HEK293 (cell line): Measurements from ENCODE around the gene OLFM2.

ENCODE experiments used
- EGR2 ChIP-seq: fragments of 450-650 bp; formaldehyde crosslinking; IDR thresholded peaks from 2 replicates; pipeline ENCODE4 v1.5.1; 2016; ENCODE audit warnings: low read depth, missing biosample characterization, missing genetic modification characterization
- GLI4 ChIP-seq: fragments of 450-650 bp; formaldehyde crosslinking; IDR thresholded peaks from 2 replicates; pipeline ENCODE4 v1.5.1; 2016; ENCODE audit warnings: missing biosample characterization, missing genetic modification characterization
- KLF7 ChIP-seq: fragments of 450-650 bp; formaldehyde crosslinking; IDR thresholded peaks from 2 replicates; pipeline ENCODE4 v1.5.1; 2016; ENCODE audit warnings: missing biosample characterization, missing genetic modification characterization, borderline replicate concordance
- SP7 ChIP-seq: fragments of 450-650 bp; formaldehyde crosslinking; IDR thresholded peaks from 2 replicates; pipeline ENCODE4 v1.5.1; 2016; ENCODE audit warnings: missing biosample characterization, missing genetic modification characterization
- TCF7L2 ChIP-seq: IDR thresholded peaks from 2 replicates; pipeline ENCODE4 v1.6.1; 2011; ENCODE audit warnings: low read depth, mild to moderate bottlenecking, inconsistent platforms, low read length, moderate library complexity, borderline replicate concordance
- ZBTB17 ChIP-seq: fragments of 450-650 bp; formaldehyde crosslinking; IDR thresholded peaks from 2 replicates; pipeline ENCODE4 v1.5.1; 2016; ENCODE audit warnings: missing biosample characterization, missing genetic modification characterization
- ZNF140 ChIP-seq: fragments of 450-650 bp; formaldehyde crosslinking; IDR thresholded peaks from 2 replicates; pipeline ENCODE4 v1.5.1; 2016; ENCODE audit warnings: missing biosample characterization, missing genetic modification characterization
- ZNF324 ChIP-seq: fragments of 450-650 bp; formaldehyde crosslinking; IDR thresholded peaks from 2 replicates; pipeline ENCODE4 v1.5.1; 2016; ENCODE audit warnings: missing biosample characterization, missing genetic modification characterization
- ZNF350 ChIP-seq: fragments of 450-650 bp; formaldehyde crosslinking; IDR thresholded peaks from 2 replicates; pipeline ENCODE4 v1.5.0; 2017; ENCODE audit warnings: missing biosample characterization, mild to moderate bottlenecking, missing genetic modification characterization
- ZNF391 ChIP-seq: fragments of 450-650 bp; formaldehyde crosslinking; IDR thresholded peaks from 2 replicates; pipeline ENCODE4 v1.5.1; 2016; ENCODE audit warnings: low read depth, missing biosample characterization, missing genetic modification characterization, borderline replicate concordance
- ZNF426 ChIP-seq: fragments of 450-650 bp; formaldehyde crosslinking; IDR thresholded peaks from 2 replicates; pipeline ENCODE4 v1.5.1; 2017; ENCODE audit warnings: missing biosample characterization, missing genetic modification characterization, mild to moderate bottlenecking, inconsistent platforms, moderate library complexity
- ZNF530 ChIP-seq: fragments of 450-650 bp; formaldehyde crosslinking; IDR thresholded peaks from 2 replicates; pipeline ENCODE4 v1.5.1; 2016; ENCODE audit warnings: low read depth, missing biosample characterization, missing genetic modification characterization
- ZNF660 ChIP-seq: fragments of 450-650 bp; IDR thresholded peaks from 2 replicates; pipeline ENCODE4 v1.5.1; 2018; ENCODE audit warnings: missing biosample characterization, mild to moderate bottlenecking, missing genetic modification characterization
- ZNF76 ChIP-seq: fragments of 450-650 bp; formaldehyde crosslinking; IDR thresholded peaks from 2 replicates; pipeline ENCODE4; 2016; ENCODE audit warnings: low read depth, missing biosample characterization, missing genetic modification characterization, borderline replicate concordance
- ZXDB ChIP-seq: fragments of 450-650 bp; formaldehyde crosslinking; IDR thresholded peaks from 2 replicates; pipeline ENCODE4 v1.5.1; 2016; ENCODE audit warnings: missing biosample characterization, missing genetic modification characterization
- TF ChIP-seq, protein P1 (sequence below): fragments of 450-650 bp; formaldehyde crosslinking; IDR thresholded peaks from 2 replicates; pipeline ENCODE4 v1.5.1; 2016; ENCODE audit warnings: missing biosample characterization, missing genetic modification characterization
- TF ChIP-seq, protein P2 (sequence below): fragments of 450-650 bp; formaldehyde crosslinking; IDR thresholded peaks from 2 replicates; pipeline ENCODE4 v1.5.1; 2016; ENCODE audit warnings: missing biosample characterization, missing genetic modification characterization
- TF ChIP-seq, protein P3 (sequence below): fragments of 450-650 bp; formaldehyde crosslinking; IDR thresholded peaks from 2 replicates; pipeline ENCODE4 v1.5.1; 2017; ENCODE audit warnings: missing biosample characterization, missing genetic modification characterization
- TF ChIP-seq, protein P4 (sequence below): fragments of 450-650 bp; formaldehyde crosslinking; IDR thresholded peaks from 2 replicates; pipeline ENCODE4 v1.5.1; 2016; ENCODE audit warnings: missing biosample characterization, missing genetic modification characterization
- TF ChIP-seq, protein P5 (sequence below): fragments of 450-650 bp; formaldehyde crosslinking; IDR thresholded peaks from 2 replicates; pipeline ENCODE4 v1.5.1; 2016; ENCODE audit warnings: missing biosample characterization, missing genetic modification characterization
- TF ChIP-seq, protein P6 (sequence below): fragments of 450-650 bp; formaldehyde crosslinking; IDR thresholded peaks from 2 replicates; pipeline ENCODE4 v1.5.1; 2017; ENCODE audit warnings: missing biosample characterization, missing genetic modification characterization
- TF ChIP-seq, protein P7 (sequence below): fragments of 450-650 bp; formaldehyde crosslinking; IDR thresholded peaks from 2 replicates; pipeline ENCODE4 v1.5.1; 2016; ENCODE audit warnings: missing biosample characterization, missing genetic modification characterization
- TF ChIP-seq, protein P8 (sequence below): fragments of 450-650 bp; formaldehyde crosslinking; IDR thresholded peaks from 2 replicates; pipeline ENCODE4 v1.5.1; 2016; ENCODE audit warnings: missing biosample characterization, missing genetic modification characterization

OLFM2 gene

DNA sequence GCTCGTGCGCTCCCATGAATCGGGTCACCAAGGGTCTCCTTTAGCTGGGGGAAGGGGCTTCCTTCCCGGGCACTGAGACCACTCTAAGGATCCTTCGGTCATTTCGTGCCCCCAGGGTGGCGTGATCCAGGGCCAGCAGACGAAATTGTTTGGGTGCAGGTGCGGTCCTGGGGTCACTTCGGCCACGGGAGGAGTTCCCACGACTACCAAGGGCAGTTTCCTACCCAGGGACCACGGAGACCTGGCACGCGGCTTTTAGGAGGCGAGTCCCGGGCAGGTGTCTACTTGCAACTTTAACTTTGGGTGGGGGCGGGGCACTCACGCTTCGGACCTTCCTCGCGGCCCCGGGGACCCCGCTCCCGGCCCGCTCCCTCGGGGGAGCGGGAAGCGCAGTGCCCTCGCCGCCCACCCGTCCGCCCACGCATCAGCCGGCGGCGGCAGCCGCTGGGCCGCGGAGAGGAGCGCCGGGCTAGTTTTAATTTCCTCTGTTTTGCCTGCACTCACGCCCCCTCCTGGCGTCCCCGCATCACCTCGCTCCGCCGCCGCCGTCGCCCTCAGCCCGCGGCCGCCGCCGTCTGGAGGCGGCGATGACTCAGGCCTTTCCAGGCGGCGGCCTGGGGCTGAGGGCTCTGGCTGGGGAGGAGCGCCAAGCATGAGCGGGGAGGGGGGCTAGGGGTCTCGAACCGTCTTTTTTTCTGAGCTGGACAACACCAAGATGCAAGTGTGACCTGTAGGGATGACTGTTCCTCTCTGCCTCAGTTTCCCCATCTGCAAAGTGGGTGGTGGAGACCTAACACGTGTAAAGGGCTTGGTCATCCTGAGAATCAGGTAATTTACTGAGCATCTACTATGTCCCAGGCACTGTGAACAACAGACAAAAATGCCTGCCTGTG, 21.8 kb downstream of the OLFM2 start (continued):
- TF ChIP-seq, protein P1, sequence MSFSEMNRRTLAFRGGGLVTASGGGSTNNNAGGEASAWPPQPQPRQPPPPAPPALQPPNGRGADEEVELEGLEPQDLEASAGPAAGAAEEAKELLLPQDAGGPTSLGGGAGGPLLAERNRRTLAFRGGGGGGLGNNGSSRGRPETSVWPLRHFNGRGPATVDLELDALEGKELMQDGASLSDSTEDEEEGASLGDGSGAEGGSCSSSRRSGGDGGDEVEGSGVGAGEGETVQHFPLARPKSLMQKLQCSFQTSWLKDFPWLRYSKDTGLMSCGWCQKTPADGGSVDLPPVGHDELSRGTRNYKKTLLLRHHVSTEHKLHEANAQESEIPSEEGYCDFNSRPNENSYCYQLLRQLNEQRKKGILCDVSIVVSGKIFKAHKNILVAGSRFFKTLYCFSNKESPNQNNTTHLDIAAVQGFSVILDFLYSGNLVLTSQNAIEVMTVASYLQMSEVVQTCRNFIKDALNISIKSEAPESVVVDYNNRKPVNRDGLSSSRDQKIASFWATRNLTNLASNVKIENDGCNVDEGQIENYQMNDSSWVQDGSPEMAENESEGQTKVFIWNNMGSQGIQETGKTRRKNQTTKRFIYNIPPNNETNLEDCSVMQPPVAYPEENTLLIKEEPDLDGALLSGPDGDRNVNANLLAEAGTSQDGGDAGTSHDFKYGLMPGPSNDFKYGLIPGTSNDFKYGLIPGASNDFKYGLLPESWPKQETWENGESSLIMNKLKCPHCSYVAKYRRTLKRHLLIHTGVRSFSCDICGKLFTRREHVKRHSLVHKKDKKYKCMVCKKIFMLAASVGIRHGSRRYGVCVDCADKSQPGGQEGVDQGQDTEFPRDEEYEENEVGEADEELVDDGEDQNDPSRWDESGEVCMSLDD (tag by site-specific recombination) = no peak; the same call in none of the 2 replicates
- TF ChIP-seq, protein P2, sequence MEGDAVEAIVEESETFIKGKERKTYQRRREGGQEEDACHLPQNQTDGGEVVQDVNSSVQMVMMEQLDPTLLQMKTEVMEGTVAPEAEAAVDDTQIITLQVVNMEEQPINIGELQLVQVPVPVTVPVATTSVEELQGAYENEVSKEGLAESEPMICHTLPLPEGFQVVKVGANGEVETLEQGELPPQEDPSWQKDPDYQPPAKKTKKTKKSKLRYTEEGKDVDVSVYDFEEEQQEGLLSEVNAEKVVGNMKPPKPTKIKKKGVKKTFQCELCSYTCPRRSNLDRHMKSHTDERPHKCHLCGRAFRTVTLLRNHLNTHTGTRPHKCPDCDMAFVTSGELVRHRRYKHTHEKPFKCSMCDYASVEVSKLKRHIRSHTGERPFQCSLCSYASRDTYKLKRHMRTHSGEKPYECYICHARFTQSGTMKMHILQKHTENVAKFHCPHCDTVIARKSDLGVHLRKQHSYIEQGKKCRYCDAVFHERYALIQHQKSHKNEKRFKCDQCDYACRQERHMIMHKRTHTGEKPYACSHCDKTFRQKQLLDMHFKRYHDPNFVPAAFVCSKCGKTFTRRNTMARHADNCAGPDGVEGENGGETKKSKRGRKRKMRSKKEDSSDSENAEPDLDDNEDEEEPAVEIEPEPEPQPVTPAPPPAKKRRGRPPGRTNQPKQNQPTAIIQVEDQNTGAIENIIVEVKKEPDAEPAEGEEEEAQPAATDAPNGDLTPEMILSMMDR (tag by site-specific recombination) = peak; percentile 85; the same call in 1 of the 2 replicates
- TF ChIP-seq ZNF324 (tag by site-specific recombination) = no peak
- no peak for TF ChIP-seq KLF7
- TF ChIP-seq SP7 (tag by site-specific recombination) = 0 out of 2 replicates have a peak, but pooled peaks have one; percentile 11
- TF ChIP-seq, protein P3, sequence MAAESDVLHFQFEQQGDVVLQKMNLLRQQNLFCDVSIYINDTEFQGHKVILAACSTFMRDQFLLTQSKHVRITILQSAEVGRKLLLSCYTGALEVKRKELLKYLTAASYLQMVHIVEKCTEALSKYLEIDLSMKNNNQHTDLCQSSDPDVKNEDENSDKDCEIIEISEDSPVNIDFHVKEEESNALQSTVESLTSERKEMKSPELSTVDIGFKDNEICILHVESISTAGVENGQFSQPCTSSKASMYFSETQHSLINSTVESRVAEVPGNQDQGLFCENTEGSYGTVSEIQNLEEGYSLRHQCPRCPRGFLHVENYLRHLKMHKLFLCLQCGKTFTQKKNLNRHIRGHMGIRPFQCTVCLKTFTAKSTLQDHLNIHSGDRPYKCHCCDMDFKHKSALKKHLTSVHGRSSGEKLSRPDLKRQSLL (tag by site-specific recombination) = no peak
- TF ChIP-seq ZNF140 (tag by site-specific recombination) = no peak
- TF ChIP-seq, protein P4, sequence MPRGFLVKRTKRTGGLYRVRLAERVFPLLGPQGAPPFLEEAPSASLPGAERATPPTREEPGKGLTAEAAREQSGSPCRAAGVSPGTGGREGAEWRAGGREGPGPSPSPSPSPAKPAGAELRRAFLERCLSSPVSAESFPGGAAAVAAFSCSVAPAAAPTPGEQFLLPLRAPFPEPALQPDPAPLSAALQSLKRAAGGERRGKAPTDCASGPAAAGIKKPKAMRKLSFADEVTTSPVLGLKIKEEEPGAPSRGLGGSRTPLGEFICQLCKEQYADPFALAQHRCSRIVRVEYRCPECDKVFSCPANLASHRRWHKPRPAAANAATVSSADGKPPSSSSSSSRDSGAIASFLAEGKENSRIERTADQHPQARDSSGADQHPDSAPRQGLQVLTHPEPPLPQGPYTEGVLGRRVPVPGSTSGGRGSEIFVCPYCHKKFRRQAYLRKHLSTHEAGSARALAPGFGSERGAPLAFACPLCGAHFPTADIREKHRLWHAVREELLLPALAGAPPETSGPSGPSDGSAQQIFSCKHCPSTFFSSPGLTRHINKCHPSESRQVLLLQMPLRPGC = no peak
- TF ChIP-seq, protein P5, sequence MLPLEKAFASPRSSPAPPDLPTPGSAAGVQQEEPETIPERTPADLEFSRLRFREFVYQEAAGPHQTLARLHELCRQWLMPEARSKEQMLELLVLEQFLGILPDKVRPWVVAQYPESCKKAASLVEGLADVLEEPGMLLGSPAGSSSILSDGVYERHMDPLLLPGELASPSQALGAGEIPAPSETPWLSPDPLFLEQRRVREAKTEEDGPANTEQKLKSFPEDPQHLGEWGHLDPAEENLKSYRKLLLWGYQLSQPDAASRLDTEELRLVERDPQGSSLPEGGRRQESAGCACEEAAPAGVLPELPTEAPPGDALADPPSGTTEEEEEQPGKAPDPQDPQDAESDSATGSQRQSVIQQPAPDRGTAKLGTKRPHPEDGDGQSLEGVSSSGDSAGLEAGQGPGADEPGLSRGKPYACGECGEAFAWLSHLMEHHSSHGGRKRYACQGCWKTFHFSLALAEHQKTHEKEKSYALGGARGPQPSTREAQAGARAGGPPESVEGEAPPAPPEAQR (tag by site-specific recombination) = no peak
- TF ChIP-seq ZNF426 = no peak
- TF ChIP-seq ZNF391 (tag by site-specific recombination) = 0 out of 2 replicates have a peak, but pooled peaks have one; percentile 31
- TF ChIP-seq TCF7L2 = no peak
- TF ChIP-seq, protein P6, sequence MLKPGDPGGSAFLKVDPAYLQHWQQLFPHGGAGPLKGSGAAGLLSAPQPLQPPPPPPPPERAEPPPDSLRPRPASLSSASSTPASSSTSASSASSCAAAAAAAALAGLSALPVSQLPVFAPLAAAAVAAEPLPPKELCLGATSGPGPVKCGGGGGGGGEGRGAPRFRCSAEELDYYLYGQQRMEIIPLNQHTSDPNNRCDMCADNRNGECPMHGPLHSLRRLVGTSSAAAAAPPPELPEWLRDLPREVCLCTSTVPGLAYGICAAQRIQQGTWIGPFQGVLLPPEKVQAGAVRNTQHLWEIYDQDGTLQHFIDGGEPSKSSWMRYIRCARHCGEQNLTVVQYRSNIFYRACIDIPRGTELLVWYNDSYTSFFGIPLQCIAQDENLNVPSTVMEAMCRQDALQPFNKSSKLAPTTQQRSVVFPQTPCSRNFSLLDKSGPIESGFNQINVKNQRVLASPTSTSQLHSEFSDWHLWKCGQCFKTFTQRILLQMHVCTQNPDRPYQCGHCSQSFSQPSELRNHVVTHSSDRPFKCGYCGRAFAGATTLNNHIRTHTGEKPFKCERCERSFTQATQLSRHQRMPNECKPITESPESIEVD (tag by site-specific recombination) = no peak
- TF ChIP-seq EGR2 (tag by site-specific recombination) = peak; percentile 77
- no peak for TF ChIP-seq ZNF530 (tag by site-specific recombination)
- TF ChIP-seq ZXDB (tag by site-specific recombination) = 0 out of 2 replicates have a peak, but pooled peaks have one; percentile 10
- TF ChIP-seq, protein P7, sequence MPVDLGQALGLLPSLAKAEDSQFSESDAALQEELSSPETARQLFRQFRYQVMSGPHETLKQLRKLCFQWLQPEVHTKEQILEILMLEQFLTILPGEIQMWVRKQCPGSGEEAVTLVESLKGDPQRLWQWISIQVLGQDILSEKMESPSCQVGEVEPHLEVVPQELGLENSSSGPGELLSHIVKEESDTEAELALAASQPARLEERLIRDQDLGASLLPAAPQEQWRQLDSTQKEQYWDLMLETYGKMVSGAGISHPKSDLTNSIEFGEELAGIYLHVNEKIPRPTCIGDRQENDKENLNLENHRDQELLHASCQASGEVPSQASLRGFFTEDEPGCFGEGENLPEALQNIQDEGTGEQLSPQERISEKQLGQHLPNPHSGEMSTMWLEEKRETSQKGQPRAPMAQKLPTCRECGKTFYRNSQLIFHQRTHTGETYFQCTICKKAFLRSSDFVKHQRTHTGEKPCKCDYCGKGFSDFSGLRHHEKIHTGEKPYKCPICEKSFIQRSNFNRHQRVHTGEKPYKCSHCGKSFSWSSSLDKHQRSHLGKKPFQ (tag by site-specific recombination) = no peak
- TF ChIP-seq ZNF660 (tag by site-specific recombination) = peak; percentile 92
- TF ChIP-seq GLI4 (tag by site-specific recombination) = no peak
- no peak for TF ChIP-seq ZBTB17 (tag by site-specific recombination)
- TF ChIP-seq, protein P8, sequence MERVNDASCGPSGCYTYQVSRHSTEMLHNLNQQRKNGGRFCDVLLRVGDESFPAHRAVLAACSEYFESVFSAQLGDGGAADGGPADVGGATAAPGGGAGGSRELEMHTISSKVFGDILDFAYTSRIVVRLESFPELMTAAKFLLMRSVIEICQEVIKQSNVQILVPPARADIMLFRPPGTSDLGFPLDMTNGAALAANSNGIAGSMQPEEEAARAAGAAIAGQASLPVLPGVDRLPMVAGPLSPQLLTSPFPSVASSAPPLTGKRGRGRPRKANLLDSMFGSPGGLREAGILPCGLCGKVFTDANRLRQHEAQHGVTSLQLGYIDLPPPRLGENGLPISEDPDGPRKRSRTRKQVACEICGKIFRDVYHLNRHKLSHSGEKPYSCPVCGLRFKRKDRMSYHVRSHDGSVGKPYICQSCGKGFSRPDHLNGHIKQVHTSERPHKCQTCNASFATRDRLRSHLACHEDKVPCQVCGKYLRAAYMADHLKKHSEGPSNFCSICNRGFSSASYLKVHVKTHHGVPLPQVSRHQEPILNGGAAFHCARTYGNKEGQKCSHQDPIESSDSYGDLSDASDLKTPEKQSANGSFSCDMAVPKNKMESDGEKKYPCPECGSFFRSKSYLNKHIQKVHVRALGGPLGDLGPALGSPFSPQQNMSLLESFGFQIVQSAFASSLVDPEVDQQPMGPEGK (tag by site-specific recombination) = peak; percentile 54
- TF ChIP-seq ZNF76 (tag by site-specific recombination) = peak; percentile 15; the same call in 1 of the 2 replicates
- no peak for TF ChIP-seq ZNF350 (tag by site-specific recombination)
